ENCODE results near the gene SCAMP1. TPM values are rescaled to one million over a fixed set of nuclear protein-coding genes. Genes with fewer than 3 reads are reported as not detected.

Gene SCAMP1
- total RNA-seq, 1 experiment from 2014 or later: 28.7 TPM

- DNase-seq (ENCODE audit: low spot score): no peak
- BruUV-seq (replicated peaks): no TSS peak
- H3K36me3 ChIP-seq (ENCODE audit: insufficient read depth, low read length, poor library complexity, severe bottlenecking): no peaks in the 10 kb centered on the region
- intact Hi-C loops (cut with micrococcal nuclease; ENCODE audit: unreplicated experiment): no loop called here
- no peaks in the 10 kb centered on the region for H3K27me3 ChIP-seq (replicated peaks; ENCODE audit: insufficient read depth, low read depth, low read length, poor library complexity)
- H3K4me3 ChIP-seq (ENCODE audit: low read depth, low read length, poor library complexity, severe bottlenecking): no peak overlapping the region
- H3K4me1 ChIP-seq (ENCODE audit: insufficient read depth, low read length, poor library complexity, severe bottlenecking): no peaks in the 10 kb centered on the region
- no peak for TF ChIP-seq EZH2 (IDR thresholded peaks at IDR 0.05; ENCODE audit: borderline replicate concordance, low read depth, low read length, poor library complexity, severe bottlenecking)
- TF ChIP-seq, protein P1, sequence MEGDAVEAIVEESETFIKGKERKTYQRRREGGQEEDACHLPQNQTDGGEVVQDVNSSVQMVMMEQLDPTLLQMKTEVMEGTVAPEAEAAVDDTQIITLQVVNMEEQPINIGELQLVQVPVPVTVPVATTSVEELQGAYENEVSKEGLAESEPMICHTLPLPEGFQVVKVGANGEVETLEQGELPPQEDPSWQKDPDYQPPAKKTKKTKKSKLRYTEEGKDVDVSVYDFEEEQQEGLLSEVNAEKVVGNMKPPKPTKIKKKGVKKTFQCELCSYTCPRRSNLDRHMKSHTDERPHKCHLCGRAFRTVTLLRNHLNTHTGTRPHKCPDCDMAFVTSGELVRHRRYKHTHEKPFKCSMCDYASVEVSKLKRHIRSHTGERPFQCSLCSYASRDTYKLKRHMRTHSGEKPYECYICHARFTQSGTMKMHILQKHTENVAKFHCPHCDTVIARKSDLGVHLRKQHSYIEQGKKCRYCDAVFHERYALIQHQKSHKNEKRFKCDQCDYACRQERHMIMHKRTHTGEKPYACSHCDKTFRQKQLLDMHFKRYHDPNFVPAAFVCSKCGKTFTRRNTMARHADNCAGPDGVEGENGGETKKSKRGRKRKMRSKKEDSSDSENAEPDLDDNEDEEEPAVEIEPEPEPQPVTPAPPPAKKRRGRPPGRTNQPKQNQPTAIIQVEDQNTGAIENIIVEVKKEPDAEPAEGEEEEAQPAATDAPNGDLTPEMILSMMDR (conservative IDR thresholded peaks at IDR 0.05; ENCODE audit: low read depth, low read length): no peak
- no peaks in the 10 kb centered on the region for H3K9me3 ChIP-seq (ENCODE audit: low read depth, low read length, poor library complexity, severe bottlenecking)
- no peak overlapping the region for H3K27ac ChIP-seq (ENCODE audit: low read depth, low read length, poor library complexity, severe bottlenecking)
- POLR2A ChIA-PET (ENCODE audit: low non-redundant PET): no interaction called here
- CTCF ChIA-PET: no interaction called here
Measured at GRCh38 chr5:78499485-78499884, 139.1 kb downstream of the SCAMP1 start.

DNA sequence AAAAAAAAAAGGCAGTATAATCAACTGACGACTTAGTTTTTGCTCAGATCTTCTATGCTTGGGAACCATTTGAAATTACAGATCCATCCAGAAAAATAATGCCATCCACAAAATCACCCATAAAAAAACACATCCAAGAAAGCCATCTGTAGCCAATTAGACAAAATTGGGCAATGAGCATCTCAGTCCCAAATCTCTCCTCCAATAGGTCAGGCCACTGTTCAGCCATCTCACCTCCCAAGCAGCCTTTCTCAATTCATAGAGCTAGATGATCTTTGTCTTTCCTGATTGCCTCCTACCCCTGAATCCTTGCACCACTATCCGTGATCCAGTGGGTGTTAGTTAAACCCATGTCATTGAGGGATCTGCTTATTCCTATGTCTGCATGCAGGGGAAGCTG, 139.6 kb downstream of the SCAMP1 start:
- CTCF ChIA-PET: no interaction called here
- Histone ChIP-seq H3K27me3 (replicated peaks; ENCODE audit: insufficient read depth, low read depth, low read length, poor library complexity) (no peaks in the 10 kb centered on the region), H3K4me1 (ENCODE audit: insufficient read depth, low read length, poor library complexity, severe bottlenecking) (no peaks in the 10 kb centered on the region), H3K4me3 (ENCODE audit: low read depth, low read length, poor library complexity, severe bottlenecking) (no peak overlapping the region), H3K27ac (ENCODE audit: low read depth, low read length, poor library complexity, severe bottlenecking) (no peak overlapping the region), H3K36me3 (ENCODE audit: insufficient read depth, low read length, poor library complexity, severe bottlenecking) (no peaks in the 10 kb centered on the region), H3K9me3 (ENCODE audit: low read depth, low read length, poor library complexity, severe bottlenecking) (no peaks in the 10 kb centered on the region)
- intact Hi-C loops (cut with micrococcal nuclease; ENCODE audit: unreplicated experiment): no loop called here
- no peak for TF ChIP-seq EZH2 (IDR thresholded peaks at IDR 0.05; ENCODE audit: borderline replicate concordance, low read depth, low read length, poor library complexity, severe bottlenecking)
- TF ChIP-seq, protein P1 (conservative IDR thresholded peaks at IDR 0.05; ENCODE audit: low read depth, low read length): no peak
- no TSS peak for BruUV-seq (replicated peaks)
- no peak for DNase-seq (ENCODE audit: low spot score)
- POLR2A ChIA-PET (ENCODE audit: low non-redundant PET): no interaction called here

DNA sequence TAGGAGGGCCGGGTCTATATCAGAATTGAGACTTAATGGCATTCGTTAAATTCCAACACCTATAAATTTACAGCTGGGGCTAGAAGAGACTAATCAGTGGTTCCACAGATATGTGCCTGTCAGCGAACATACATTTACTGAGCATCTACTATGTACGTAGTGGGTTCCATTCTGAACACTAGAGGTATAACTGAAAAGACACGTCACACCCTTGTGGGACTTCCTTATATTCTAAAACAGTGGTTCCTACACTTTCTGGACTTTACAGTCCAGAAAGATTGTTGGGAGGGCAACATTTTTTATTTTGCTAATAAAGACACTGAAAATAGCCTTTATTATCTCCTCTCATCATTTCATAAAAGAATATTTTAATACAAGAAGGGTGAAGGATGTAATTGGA, 140.5 kb downstream of the SCAMP1 start:
- CTCF ChIA-PET: no interaction called here
- Histone ChIP-seq H3K9me3 (ENCODE audit: low read depth, low read length, poor library complexity, severe bottlenecking) (no peaks in the 10 kb centered on the region), H3K36me3 (ENCODE audit: insufficient read depth, low read length, poor library complexity, severe bottlenecking) (no peaks in the 10 kb centered on the region), H3K27me3 (replicated peaks; ENCODE audit: insufficient read depth, low read depth, low read length, poor library complexity) (no peaks in the 10 kb centered on the region), H3K4me3 (ENCODE audit: low read depth, low read length, poor library complexity, severe bottlenecking) (no peak overlapping the region), H3K27ac (ENCODE audit: low read depth, low read length, poor library complexity, severe bottlenecking) (no peak overlapping the region), H3K4me1 (ENCODE audit: insufficient read depth, low read length, poor library complexity, severe bottlenecking) (no peaks in the 10 kb centered on the region)
- no TSS peak for BruUV-seq (replicated peaks)
- DNase-seq (ENCODE audit: low spot score): no peak
- no peak for TF ChIP-seq EZH2 (IDR thresholded peaks at IDR 0.05; ENCODE audit: borderline replicate concordance, low read depth, low read length, poor library complexity, severe bottlenecking)
- TF ChIP-seq, protein P1 (conservative IDR thresholded peaks at IDR 0.05; ENCODE audit: low read depth, low read length): no peak
- POLR2A ChIA-PET (ENCODE audit: low non-redundant PET): no interaction called here
- intact Hi-C loops (cut with micrococcal nuclease; ENCODE audit: unreplicated experiment): no loop called here

All from A673 (cell line).